KMS-11 (cell line): ENCODE results near the gene CAVIN4.

Source experiments
- H2AFZ ChIP-seq: fragments of 200-600 bp; sonication (generic); 2 replicates; pipeline ENCODE4 v1.6.1; 2016; ENCODE audit warnings: antibody characterized with exemption, mixed run types, low read depth
- H3K27ac ChIP-seq: fragments of 200-600 bp; sonication (generic); 2 replicates; pipeline ENCODE4 v1.6.1; 2016; ENCODE audit warnings: mild to moderate bottlenecking, mixed run types
- H3K27me3 ChIP-seq: fragments of 200-600 bp; sonication (generic); 2 replicates; pipeline ENCODE4 v1.6.1; 2017; ENCODE audit warnings: mild to moderate bottlenecking, low read depth, mixed run types, moderate library complexity; ENCODE audit not compliant: insufficient read depth
- H3K36me3 ChIP-seq: fragments of 200-600 bp; sonication (generic); 2 replicates; pipeline ENCODE4 v1.6.1; 2017; ENCODE audit warnings: mild to moderate bottlenecking, mixed run types; ENCODE audit not compliant: insufficient read depth
- H3K4me1 ChIP-seq: fragments of 200-600 bp; sonication (generic); 2 replicates; pipeline ENCODE4 v1.6.1; 2016; ENCODE audit warnings: mild to moderate bottlenecking, low read depth, mixed run types; ENCODE audit not compliant: poor library complexity, severe bottlenecking
- H3K4me2 ChIP-seq: fragments of 200-600 bp; sonication (generic); 2 replicates; pipeline ENCODE4 v1.7.0; 2016; ENCODE audit warnings: mild to moderate bottlenecking, mixed run types
- H3K4me3 ChIP-seq: fragments of 200-600 bp; sonication (generic); IDR thresholded peaks from 2 replicates; pipeline ENCODE4 v1.6.1; 2017; ENCODE audit warnings: low read depth, low read length, mixed read lengths; ENCODE audit not compliant: insufficient read depth
- H3K79me2 ChIP-seq: fragments of 200-600 bp; sonication (generic); 2 replicates; pipeline ENCODE4 v1.6.1; 2016; ENCODE audit warnings: low read depth, mixed run types; ENCODE audit not compliant: insufficient read depth
- H3K9ac ChIP-seq: fragments of 200-600 bp; sonication (generic); 2 replicates; pipeline ENCODE4 v1.6.1; 2016; ENCODE audit warnings: mild to moderate bottlenecking, mixed run types
- H4K20me1 ChIP-seq: fragments of 200-600 bp; sonication (generic); 2 replicates; pipeline ENCODE4 v1.6.1; 2016; ENCODE audit warnings: mild to moderate bottlenecking, mixed run types; ENCODE audit not compliant: insufficient read depth
- CTCF ChIP-seq: fragments of 200-600 bp; sonication (generic); conservative IDR thresholded peaks from 2 replicates; pipeline ENCODE4 v1.6.1; 2017; ENCODE audit warnings: low read depth, mild to moderate bottlenecking, antibody characterized with exemption, low read length, moderate library complexity, mixed read lengths

CAVIN4 gene

DNA sequence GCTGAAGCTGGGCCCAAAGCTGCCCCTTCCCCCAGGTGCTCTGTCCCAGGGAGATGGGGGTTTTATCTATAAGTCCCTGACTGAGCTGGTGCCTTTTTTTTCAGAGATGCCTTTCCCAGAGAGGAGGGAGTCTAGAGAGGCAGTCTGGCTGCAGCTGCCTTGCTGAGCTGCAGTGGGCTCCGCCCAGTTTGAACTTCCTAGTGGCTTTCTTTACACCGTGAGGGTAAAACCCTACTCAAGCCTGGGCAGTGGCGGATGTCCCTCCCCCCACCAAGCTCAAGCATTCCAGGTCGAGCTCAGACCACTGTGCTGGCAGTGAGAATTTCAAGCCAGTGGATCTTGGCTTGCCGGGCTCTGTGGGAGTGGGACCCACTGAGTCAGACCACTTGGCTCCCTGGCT is 41.3 kb downstream of the CAVIN4 start:
- Histone ChIP-seq H3K9ac (no peak overlapping the region), H3K79me2 (no peaks in the 10 kb centered on the region), H4K20me1 (no peaks in the 10 kb centered on the region), H2AFZ (no peak overlapping the region), H3K4me3 (no peak overlapping the region), H3K27ac (no peak overlapping the region), H3K36me3 (no peaks in the 10 kb centered on the region), H3K4me2 (no peak overlapping the region), H3K27me3 (no peaks in the 10 kb centered on the region), H3K4me1 (no peaks in the 10 kb centered on the region)
- TF ChIP-seq CTCF, result no peak

DNA sequence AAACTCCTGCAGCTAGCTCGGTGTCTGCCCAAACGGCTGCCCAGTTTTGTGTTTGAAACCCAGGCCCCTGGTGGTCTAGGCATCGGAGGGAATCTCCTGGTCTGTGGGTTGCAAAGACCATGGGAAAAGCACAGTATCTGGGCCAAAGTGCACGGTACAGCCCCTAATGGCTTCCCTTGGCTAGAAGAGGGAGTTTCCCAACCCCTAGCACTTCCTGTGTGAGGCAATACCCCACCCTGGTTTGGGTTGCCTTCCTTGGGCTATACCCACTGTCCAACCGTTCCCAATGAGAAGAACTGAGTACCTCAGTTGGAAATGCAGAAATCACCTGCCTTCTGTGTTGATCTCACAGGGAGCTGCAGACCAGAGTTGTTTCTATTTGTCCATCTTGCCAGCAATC is 41.8 kb downstream of the CAVIN4 start:
- Histone ChIP-seq H3K4me3 (no peak overlapping the region), H3K4me2 (no peak overlapping the region), H3K79me2 (no peaks in the 10 kb centered on the region), H3K4me1 (no peaks in the 10 kb centered on the region), H4K20me1 (no peaks in the 10 kb centered on the region), H3K36me3 (no peaks in the 10 kb centered on the region), H3K27ac (no peak overlapping the region), H2AFZ (no peak overlapping the region), H3K27me3 (no peaks in the 10 kb centered on the region), H3K9ac (no peak overlapping the region)
- no peak for TF ChIP-seq CTCF

GRCh38 chr9:100623969-100624368 is 46.1 kb downstream of the CAVIN4 start:
- H3K27ac ChIP-seq, result no peak overlapping the region
- H3K4me3 ChIP-seq, result no peak overlapping the region
- no peak overlapping the region for H2AFZ ChIP-seq
- H3K36me3 ChIP-seq, result no peaks in the 10 kb centered on the region
- H3K4me1 ChIP-seq, result no peaks in the 10 kb centered on the region
- H3K9ac ChIP-seq, result no peak overlapping the region
- H4K20me1 ChIP-seq, result no peaks in the 10 kb centered on the region
- no peaks in the 10 kb centered on the region for H3K27me3 ChIP-seq
- H3K4me2 ChIP-seq, result no peak overlapping the region
- TF ChIP-seq CTCF, result no peak
- no peaks in the 10 kb centered on the region for H3K79me2 ChIP-seq

DNA sequence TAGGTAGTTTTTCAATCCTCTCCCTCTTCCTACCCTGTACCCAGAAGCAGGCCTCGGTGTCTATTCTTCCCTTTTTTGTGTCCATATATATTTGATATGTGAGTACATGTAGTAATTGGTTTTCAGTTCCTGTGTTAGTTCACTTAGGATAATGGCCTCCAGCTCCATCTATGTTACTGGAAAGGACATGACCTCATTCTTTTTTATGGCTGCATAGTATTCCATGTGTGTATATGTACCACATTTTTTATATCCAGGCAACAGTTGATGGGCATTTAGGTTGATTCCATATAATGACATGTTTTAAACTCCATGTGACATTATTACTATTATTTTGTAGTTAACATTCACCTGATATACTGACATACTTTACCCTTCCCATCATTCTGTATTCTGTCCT is 49.1 kb downstream of the CAVIN4 start:
- TF ChIP-seq CTCF, result no peak
- H3K4me1 ChIP-seq, result no peaks in the 10 kb centered on the region
- no peak overlapping the region for H3K9ac ChIP-seq
- H4K20me1 ChIP-seq, result no peaks in the 10 kb centered on the region
- H3K27me3 ChIP-seq, result no peaks in the 10 kb centered on the region
- H2AFZ ChIP-seq, result no peak overlapping the region
- no peaks in the 10 kb centered on the region; the same call in 1 of the 2 replicates for H3K36me3 ChIP-seq
- no peak overlapping the region for H3K27ac ChIP-seq
- no peak overlapping the region for H3K4me2 ChIP-seq
- H3K79me2 ChIP-seq, result no peaks in the 10 kb centered on the region
- no peak overlapping the region for H3K4me3 ChIP-seq

GRCh38 chr9:100637787-100638186 is 59.9 kb downstream of the CAVIN4 start:
- Histone ChIP-seq H3K79me2 (no peaks in the 10 kb centered on the region), H3K9ac (no peak overlapping the region), H3K36me3 (no peaks in the 10 kb centered on the region), H4K20me1 (no peaks in the 10 kb centered on the region), H3K27ac (no peak overlapping the region), H3K27me3 (no peaks in the 10 kb centered on the region), H2AFZ (no peak overlapping the region), H3K4me2 (no peak overlapping the region), H3K4me1 (no peaks in the 10 kb centered on the region), H3K4me3 (no peak overlapping the region)
- no peak for TF ChIP-seq CTCF
